Lung (tissue), 12 donors: ENCODE data around the gene ZNF317. TPM values are rescaled to one million over a fixed set of nuclear protein-coding genes. Genes with fewer than 3 reads are reported as not detected.

Experiments used
- ATAC-seq: fragments of 200-7000 bp; cut with Tn5 transposase; one replicate; pipeline ENCODE4 v1.9.1; 2020; ENCODE audit warnings: moderate number of reproducible peaks; ENCODE audit not compliant: insufficient read depth, low FRiP score
- DNase-seq, 3 donors: peaks; one replicate each; pipeline ENCODE4 v3.0.0-alpha.2; 2013 to 2017
- H3K27ac ChIP-seq, 2 donors: one replicate each; pipeline ENCODE4 v1.5.1; 2013; ENCODE audit warnings: mild to moderate bottlenecking in 2 of 2, moderate library complexity in 2 of 2, control low read depth in 1 of 2, inconsistent platforms in 1 of 2, low read depth in 1 of 2, low read length in 1 of 2
- H3K27me3 ChIP-seq, 3 donors: one replicate each; pipeline ENCODE4 v1.5.1; 2013; ENCODE audit warnings: low read length in 2 of 3; ENCODE audit not compliant: control insufficient read depth in 3 of 3, insufficient read depth in 3 of 3
- H3K36me3 ChIP-seq, 4 donors: one replicate each; pipeline ENCODE4 v1.5.1; 2013; ENCODE audit warnings: low read length in 4 of 4, mild to moderate bottlenecking in 1 of 4, moderate library complexity in 1 of 4; ENCODE audit not compliant: control insufficient read depth in 4 of 4, insufficient read depth in 4 of 4
- H3K4me1 ChIP-seq, 5 donors: one replicate each; pipeline ENCODE4 v1.5.1; 2013; ENCODE audit warnings: low read length in 5 of 5, mild to moderate bottlenecking in 2 of 5, moderate library complexity in 1 of 5; ENCODE audit not compliant: control insufficient read depth in 5 of 5, insufficient read depth in 5 of 5
- H3K4me3 ChIP-seq: one replicate; pipeline ENCODE4 v1.5.1; 2013; ENCODE audit warnings: mild to moderate bottlenecking, control low read depth, moderate library complexity
- H3K9ac ChIP-seq, 2 donors: one replicate each; pipeline ENCODE4 v1.5.1; 2013; ENCODE audit warnings: low read length in 2 of 2, control low read depth in 1 of 2; ENCODE audit not compliant: insufficient read depth in 1 of 2
- H3K9me3 ChIP-seq, 4 donors: one replicate each; pipeline ENCODE4 v1.5.1; 2013; ENCODE audit warnings: low read length in 3 of 4, mild to moderate bottlenecking in 1 of 4, moderate library complexity in 1 of 4; ENCODE audit not compliant: control insufficient read depth in 4 of 4, insufficient read depth in 3 of 4
- CTCF ChIP-seq: IDR thresholded peaks from 2 replicates; pipeline ENCODE4 v1.5.1; 2012; ENCODE audit warnings: mild to moderate bottlenecking; ENCODE audit errors: control extremely low read depth, extremely low read depth
- WGBS, 2 donors: extraction: QIAGEN DNeasy Blood & Tissue Kit; methylation state at CpG; one replicate each; pipeline ENCODE4 v1.1.7; 2013; 5-methylcytosine and 5-hydroxymethylcytosine counted together
- polyA plus RNA-seq, 2 donors: library from polyadenylated mRNA; stranded (reverse); fragments of 200-250 nt; gene quantifications; one replicate each; pipeline ENCODE4 v1.2.1, GENCODE V29; 2013
- total RNA-seq, 2 donors: library from RNA; depleted of rRNA in 1 of 2; stranded (reverse); fragments of >200 nt in 1 of 2; gene quantifications; one replicate each; pipeline ENCODE4 v1.2.1, GENCODE V29; 2014 to 2021
- donor health status: control.
- donor health status: control.
- donor health status: Bipolar disorder and iron deficiency.
- donor health status: healthy.
- donor health status: DM: yes; HTN: yes; CAD: no.

ZNF317 gene
- total and polyA plus RNA-seq, 4 donors, result 14.7 to 35.2 (median 28.8) TPM

DNA sequence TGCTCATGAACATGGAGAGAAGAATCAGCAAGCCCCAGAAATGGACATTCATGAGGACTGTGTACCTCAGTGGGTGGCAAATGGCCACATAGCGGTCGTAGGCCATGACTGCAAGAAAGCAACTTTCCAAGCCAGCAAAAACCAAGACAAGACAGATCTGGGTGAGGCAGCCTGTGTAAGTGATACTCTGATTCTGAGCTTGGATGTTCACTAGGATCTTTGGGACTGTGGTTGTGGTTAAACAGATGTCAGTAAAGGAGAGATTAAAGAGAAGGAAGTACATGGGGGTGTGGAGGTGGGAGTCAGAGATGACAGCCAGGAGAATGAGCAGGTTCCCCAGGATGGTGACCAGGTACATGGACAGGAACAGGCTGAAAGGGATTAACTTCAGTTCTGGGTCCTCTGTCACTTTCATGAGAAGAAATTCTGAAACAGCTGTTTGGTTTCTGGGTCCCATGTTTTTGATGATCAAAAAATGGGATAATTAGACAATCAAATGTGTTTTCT is 24.8 kb upstream of the ZNF317 start, which contains the start of gene OR7G1:
OR7G1 (minus strand) TSS at position 457 of the 507 bp plus-strand sequence; CDS start at position 457, 0 bp downstream.
- H3K36me3 ChIP-seq, result no peaks in the 10 kb centered on the region

DNA sequence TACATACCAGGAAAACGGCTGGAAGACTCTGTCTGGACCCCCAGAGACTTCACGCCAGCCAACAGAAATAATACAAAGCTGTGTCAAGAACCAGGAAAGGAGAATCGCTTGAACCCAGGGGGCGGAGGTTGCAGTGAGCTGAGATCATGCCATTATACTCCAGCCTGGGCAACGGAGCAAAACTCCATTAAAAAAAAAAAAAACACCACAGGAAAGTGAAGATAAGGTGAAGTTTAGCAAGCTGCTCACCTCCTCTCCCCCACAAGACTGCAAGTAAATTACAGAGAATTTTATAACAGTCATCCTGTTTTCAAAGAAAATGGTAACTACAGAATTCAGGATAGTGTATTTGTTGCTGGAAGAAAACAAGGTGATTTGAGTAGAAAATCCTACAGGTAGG is 23.6 kb upstream of the ZNF317 start:
- whole genome bisulfite sequencing, 2 donors, result 49 to 68% methylated on average over 5 of the region's 5 CpGs
- H3K36me3 ChIP-seq, result no peaks in the 10 kb centered on the region
- no peak for ATAC-seq

More for the DNA sequence above, 24.8 kb upstream of the ZNF317 start, which contains the start of gene OR7G1:
- ATAC-seq, result no peak
- H3K9me3 ChIP-seq, result no peaks in the 10 kb centered on the region
- DNase-seq, result no peak
- H3K4me1 ChIP-seq, result no peaks in the 10 kb centered on the region
- no peak within 1 kb of the TSS for H3K4me3 ChIP-seq
- no peak for TF ChIP-seq CTCF
- no peak within 1 kb of the TSS for H3K27ac ChIP-seq
- H3K9ac ChIP-seq, result no peak within 1 kb of the TSS
- 81 to 98% methylated on average over 2 of the region's 2 CpGs for WGBS, 2 donors
- H3K27me3 ChIP-seq, result no peaks in the 10 kb centered on the region

DNA sequence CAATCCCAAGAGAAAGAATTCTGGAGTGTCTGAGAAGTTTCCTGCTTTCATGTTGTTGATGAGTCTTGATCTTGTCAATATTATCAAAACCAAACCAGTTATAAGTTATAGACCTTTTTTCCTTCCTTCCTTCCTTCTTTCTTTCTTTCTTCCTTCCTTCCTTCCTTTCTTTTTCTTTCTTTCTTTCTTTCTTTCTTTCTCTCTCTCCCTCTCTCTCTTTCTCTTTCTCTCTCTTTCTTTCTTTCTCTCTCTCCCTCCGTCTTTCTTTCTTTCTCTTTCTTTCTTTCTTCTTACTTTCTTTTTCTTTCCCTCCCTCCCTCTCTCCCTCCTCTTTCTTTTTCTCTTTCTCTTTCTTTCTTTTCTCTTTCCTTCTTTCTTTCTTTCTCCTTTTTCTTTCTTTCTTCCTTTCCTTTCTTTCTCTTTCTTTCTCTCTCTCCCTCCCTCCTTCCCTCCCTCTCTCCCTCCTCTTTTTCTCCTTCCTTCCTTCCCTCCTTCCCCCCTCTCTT is 13.2 kb upstream of the ZNF317 start, which contains the start of gene OR7G3:
OR7G3 (minus strand) TSS at position 51 of the 506 bp plus-strand sequence; CDS start at position 51, 0 bp downstream.
- no peak within 1 kb of the TSS for H3K9ac ChIP-seq
- no peaks in the 10 kb centered on the region for H3K27me3 ChIP-seq
- H3K9me3 ChIP-seq, result no peaks in the 10 kb centered on the region
- no peak for DNase-seq
- H3K4me1 ChIP-seq, result no peaks in the 10 kb centered on the region
- ATAC-seq, result no peak
- no peak for TF ChIP-seq CTCF
- no peak within 1 kb of the TSS for H3K4me3 ChIP-seq
- WGBS, 2 donors, result 81 to 94% methylated on average over 1 of the region's 1 CpG
- no peak within 1 kb of the TSS for H3K27ac ChIP-seq
- no peaks in the 10 kb centered on the region for H3K36me3 ChIP-seq

More for the DNA sequence above, 23.6 kb upstream of the ZNF317 start:
- Histone ChIP-seq H3K9me3 (no peaks in the 10 kb centered on the region), H3K4me3 (no peak overlapping the region), H3K27ac (no peak overlapping the region), H3K27me3 (no peaks in the 10 kb centered on the region), H3K9ac (no peak overlapping the region), H3K4me1 (no peaks in the 10 kb centered on the region)
- no peak for DNase-seq
- no peak for TF ChIP-seq CTCF
